WERI-Rb-1 (cell line): ENCODE results near the gene MTM1.

Source experiments
- DNase-seq: peaks from one replicate; pipeline ENCODE4 v3.0.0-alpha.2; 2020
- H3K27ac ChIP-seq: fragments of 250-450 bp; sonication (Bioruptor Pico); 2 replicates; pipeline ENCODE4 v1.5.1; 2020; ENCODE audit warnings: mild to moderate bottlenecking, moderate library complexity
- H3K27me3 ChIP-seq: fragments of 250-450 bp; sonication (Bioruptor Pico); 2 replicates; pipeline ENCODE4 v1.5.1; 2021; ENCODE audit warnings: mild to moderate bottlenecking, low read depth, moderate library complexity; ENCODE audit not compliant: insufficient read depth, severe bottlenecking
- H3K36me3 ChIP-seq: fragments of 250-450 bp; sonication (Bioruptor Pico); 2 replicates; pipeline ENCODE4 v1.5.1; 2020; ENCODE audit warnings: mild to moderate bottlenecking, moderate library complexity
- H3K4me3 ChIP-seq: 2 replicates; pipeline ENCODE4 v1.5.1; 2011; ENCODE audit warnings: low read depth, mild to moderate bottlenecking, control low read depth, low read length
- H3K9me3 ChIP-seq: fragments of 250-450 bp; sonication (Bioruptor Pico); 2 replicates; pipeline ENCODE4 v1.5.1; 2021; ENCODE audit warnings: mild to moderate bottlenecking, moderate library complexity; ENCODE audit not compliant: severe bottlenecking
- CTCF ChIP-seq: IDR thresholded peaks from 2 replicates; pipeline ENCODE4 v1.5.1; 2011; ENCODE audit warnings: low read depth, mild to moderate bottlenecking, control low read depth, inconsistent platforms, low read length

Gene MTM1

GRCh38 chrX:150572206-150572605, 3.8 kb downstream of the MTM1 start:
- DNase-seq: no peak
- peaks cover 2% of the 10 kb centered on the region for H3K9me3 ChIP-seq
- no peak overlapping the region for H3K27ac ChIP-seq
- TF ChIP-seq CTCF: no peak
- no peaks in the 10 kb centered on the region for H3K36me3 ChIP-seq
- H3K27me3 ChIP-seq: peaks cover 10% of the 10 kb centered on the region
- H3K4me3 ChIP-seq: no peak overlapping the region

- TF ChIP-seq CTCF: no peak
- Histone ChIP-seq H3K27me3 (peaks cover 10% of the 10 kb centered on the region), H3K4me3 (no peak overlapping the region), H3K36me3 (no peaks in the 10 kb centered on the region), H3K9me3 (peaks cover 2% of the 10 kb centered on the region), H3K27ac (no peak overlapping the region)
- DNase-seq: no peak
These were observed 4.7 kb downstream of the MTM1 start for GRCh38 chrX:150573106-150573505.

- H3K27me3 ChIP-seq: peaks cover 10% of the 10 kb centered on the region
- H3K36me3 ChIP-seq: no peaks in the 10 kb centered on the region
- TF ChIP-seq CTCF: no peak
- H3K4me3 ChIP-seq: no peak overlapping the region
- no peak overlapping the region for H3K27ac ChIP-seq
- DNase-seq: no peak
- H3K9me3 ChIP-seq: peaks cover 1% of the 10 kb centered on the region
These were observed 5.3 kb downstream of the MTM1 start for GRCh38 chrX:150573702-150574101.

- Histone ChIP-seq H3K27ac (no peak overlapping the region), H3K9me3 (no peaks in the 10 kb centered on the region), H3K4me3 (no peak overlapping the region), H3K27me3 (peaks cover 10% of the 10 kb centered on the region), H3K36me3 (no peaks in the 10 kb centered on the region)
- no peak for TF ChIP-seq CTCF
- DNase-seq: no peak
These were observed 6.4 kb downstream of the MTM1 start for GRCh38 chrX:150574559-150575418.

- H3K9me3 ChIP-seq: no peaks in the 10 kb centered on the region
- no peaks in the 10 kb centered on the region for H3K36me3 ChIP-seq
- TF ChIP-seq CTCF: no peak
- H3K4me3 ChIP-seq: no peak overlapping the region
- no peak for DNase-seq
- peaks cover 10% of the 10 kb centered on the region for H3K27me3 ChIP-seq
- H3K27ac ChIP-seq: no peak overlapping the region
These were observed 7.0 kb downstream of the MTM1 start for GRCh38 chrX:150575419-150575814.

GRCh38 chrX:150577174-150577573, 8.8 kb downstream of the MTM1 start:
- DNase-seq: no peak
- TF ChIP-seq CTCF: no peak
- Histone ChIP-seq H3K27ac (no peak overlapping the region), H3K9me3 (no peaks in the 10 kb centered on the region), H3K27me3 (peaks cover 5% of the 10 kb centered on the region), H3K4me3 (no peak overlapping the region), H3K36me3 (no peaks in the 10 kb centered on the region)
